ENCODE measurements around the gene BCAS2.
A peak's percentile ranks its signal among the peaks of the same experiment; 100 is the strongest.

The BCAS2 gene

DNA sequence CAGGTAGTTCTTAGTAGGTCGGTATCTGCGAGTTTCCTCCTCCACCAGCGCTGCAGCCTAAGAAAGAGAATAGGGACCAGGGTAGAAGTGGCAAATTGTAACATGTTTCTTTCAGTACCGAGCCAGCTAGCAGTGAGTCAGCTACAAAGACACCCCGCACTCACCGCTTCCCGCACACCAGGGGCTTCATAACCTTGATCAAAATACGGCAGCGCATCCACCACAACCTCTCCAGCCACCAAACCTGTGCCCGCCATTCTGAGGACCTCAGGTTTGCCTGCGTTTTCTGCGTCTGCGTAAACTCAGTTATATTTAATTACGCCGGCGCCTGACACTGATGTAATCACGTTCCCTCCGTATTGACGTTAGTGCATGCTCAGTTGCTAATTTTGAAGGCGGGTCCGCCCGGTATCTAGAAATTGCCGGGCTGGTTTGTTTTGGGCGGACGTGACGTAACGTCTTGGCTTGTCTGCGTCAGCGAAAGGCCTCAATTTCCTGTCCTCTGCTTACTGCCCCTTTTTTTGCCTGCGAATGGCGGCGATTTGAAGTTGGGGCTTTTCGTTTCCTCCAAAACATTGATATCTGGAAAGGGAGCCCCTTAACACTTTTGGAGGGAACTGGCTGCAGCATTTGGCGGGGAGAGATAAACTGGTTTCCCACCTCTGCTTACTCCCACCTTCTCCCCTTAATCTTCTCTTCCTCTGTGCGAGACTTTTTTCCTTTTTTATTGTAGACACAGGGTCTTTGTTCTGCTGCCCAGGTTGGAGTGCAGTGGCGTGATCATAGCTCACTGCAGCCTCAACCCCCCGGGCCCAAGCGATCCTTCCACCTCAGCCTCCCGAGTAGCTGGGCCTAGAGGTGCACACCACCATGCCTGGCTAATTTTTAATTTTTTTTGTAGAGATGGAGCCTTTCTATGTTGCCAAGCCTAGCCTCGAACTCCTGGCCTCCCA, at the start of gene BCAS2:
TSS of gene BCAS2 (minus strand) at position 281 of the 953 bp plus-strand sequence. CDS start at position 257, 24 bp downstream.
- TF ChIP-seq, protein P1, sequence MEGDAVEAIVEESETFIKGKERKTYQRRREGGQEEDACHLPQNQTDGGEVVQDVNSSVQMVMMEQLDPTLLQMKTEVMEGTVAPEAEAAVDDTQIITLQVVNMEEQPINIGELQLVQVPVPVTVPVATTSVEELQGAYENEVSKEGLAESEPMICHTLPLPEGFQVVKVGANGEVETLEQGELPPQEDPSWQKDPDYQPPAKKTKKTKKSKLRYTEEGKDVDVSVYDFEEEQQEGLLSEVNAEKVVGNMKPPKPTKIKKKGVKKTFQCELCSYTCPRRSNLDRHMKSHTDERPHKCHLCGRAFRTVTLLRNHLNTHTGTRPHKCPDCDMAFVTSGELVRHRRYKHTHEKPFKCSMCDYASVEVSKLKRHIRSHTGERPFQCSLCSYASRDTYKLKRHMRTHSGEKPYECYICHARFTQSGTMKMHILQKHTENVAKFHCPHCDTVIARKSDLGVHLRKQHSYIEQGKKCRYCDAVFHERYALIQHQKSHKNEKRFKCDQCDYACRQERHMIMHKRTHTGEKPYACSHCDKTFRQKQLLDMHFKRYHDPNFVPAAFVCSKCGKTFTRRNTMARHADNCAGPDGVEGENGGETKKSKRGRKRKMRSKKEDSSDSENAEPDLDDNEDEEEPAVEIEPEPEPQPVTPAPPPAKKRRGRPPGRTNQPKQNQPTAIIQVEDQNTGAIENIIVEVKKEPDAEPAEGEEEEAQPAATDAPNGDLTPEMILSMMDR (IDR thresholded peaks at IDR 0.05), result no peak
- DNase-seq (ENCODE audit: low spot score), result peak; percentile 98
- H3K4me3 ChIP-seq, result peak within 1 kb of the TSS; percentile 79
- H3K27ac ChIP-seq, result peak within 1 kb of the TSS; percentile 88 to 92

DNA sequence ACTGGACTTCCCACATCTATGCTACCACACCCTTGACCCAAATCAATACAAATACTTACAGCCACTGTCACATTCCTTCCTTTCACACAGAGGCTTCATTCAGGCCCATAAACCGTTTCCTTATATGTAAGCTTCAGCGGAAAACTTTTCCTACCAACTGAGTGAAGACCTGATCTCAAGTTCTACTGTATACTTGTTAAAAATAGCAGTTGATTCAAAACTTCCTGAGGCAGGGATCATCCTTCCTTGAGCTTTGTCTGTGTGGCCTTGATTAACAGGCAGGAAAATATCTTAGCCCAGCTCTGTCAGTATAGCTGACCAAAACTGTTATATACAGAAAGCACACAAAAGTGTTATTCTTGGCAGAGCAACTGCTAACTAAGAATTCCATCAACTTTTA, 45.7 kb upstream of the BCAS2 start:
- no peak overlapping the region for H3K4me3 ChIP-seq
- TF ChIP-seq, protein P1 (IDR thresholded peaks at IDR 0.05), result no peak
- no peak for DNase-seq (ENCODE audit: low spot score)
- H3K27ac ChIP-seq, result no peak overlapping the region

DNA sequence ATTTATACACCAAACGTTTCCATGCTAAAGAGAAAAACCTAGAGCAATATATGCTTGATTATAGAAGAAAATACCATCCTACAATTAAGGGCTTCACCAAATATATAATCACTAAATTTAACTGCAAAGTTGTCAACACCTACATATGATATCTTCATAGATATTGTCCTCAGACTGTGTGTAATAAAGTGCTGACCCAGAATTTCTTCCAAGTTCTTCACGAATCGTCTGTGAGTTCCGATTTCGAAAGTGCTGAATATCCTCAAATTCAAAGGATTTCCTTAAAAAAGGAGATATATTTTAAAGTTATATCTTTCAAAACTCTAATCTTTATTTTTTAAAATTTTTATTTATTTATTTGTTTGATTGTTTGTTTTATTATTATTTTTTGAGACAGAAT, 41.9 kb upstream of the BCAS2 start:
- TF ChIP-seq, protein P1 (IDR thresholded peaks at IDR 0.05), result no peak
- H3K4me3 ChIP-seq, result no peak overlapping the region
- no peak overlapping the region for H3K27ac ChIP-seq
- DNase-seq (ENCODE audit: low spot score), result no peak

DNA sequence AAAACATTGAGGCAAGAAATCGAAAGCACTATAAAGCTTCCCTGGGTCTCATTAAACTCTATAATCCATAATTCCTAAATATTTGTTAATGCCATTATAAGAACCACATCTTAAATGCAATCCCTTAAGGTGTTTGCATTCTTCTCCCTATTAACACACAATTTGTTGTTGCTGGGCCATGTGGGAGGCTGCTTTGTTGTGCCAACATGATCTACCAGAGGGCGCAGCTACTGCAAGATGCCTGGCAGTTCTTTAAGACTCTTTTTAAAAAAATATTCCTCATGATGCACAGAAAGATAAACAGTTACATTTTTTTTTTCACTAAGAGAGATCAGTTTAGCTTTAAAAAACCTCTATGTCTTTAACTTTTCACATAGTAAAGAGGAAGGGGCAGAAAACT, 39.0 kb upstream of the BCAS2 start:
- Histone ChIP-seq H3K27ac (no peak overlapping the region), H3K4me3 (no peak overlapping the region)
- no peak for DNase-seq (ENCODE audit: low spot score)
- TF ChIP-seq, protein P1 (IDR thresholded peaks at IDR 0.05), result no peak

DNA sequence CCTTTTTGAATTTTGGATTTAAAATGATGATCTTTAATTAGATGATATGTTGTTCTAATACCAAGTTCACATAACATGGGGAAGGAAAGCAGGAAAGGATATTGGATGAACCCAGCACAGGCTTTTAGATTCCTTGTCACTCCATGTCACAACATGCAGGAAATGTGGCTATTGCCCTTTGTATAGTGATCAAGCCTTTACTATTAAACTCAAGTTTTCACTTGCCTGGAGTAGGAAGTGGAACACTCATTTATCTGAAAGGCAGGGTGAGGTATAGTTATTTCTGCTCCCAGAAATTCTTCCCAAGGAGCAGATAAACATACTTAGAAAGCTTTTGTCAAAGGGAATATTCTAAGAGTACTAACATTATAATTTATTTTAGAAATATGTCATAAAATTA, 37.2 kb upstream of the BCAS2 start:
- TF ChIP-seq, protein P1 (IDR thresholded peaks at IDR 0.05), result no peak
- DNase-seq (ENCODE audit: low spot score), result no peak
- Histone ChIP-seq H3K4me3 (no peak overlapping the region), H3K27ac (no peak overlapping the region)

DNA sequence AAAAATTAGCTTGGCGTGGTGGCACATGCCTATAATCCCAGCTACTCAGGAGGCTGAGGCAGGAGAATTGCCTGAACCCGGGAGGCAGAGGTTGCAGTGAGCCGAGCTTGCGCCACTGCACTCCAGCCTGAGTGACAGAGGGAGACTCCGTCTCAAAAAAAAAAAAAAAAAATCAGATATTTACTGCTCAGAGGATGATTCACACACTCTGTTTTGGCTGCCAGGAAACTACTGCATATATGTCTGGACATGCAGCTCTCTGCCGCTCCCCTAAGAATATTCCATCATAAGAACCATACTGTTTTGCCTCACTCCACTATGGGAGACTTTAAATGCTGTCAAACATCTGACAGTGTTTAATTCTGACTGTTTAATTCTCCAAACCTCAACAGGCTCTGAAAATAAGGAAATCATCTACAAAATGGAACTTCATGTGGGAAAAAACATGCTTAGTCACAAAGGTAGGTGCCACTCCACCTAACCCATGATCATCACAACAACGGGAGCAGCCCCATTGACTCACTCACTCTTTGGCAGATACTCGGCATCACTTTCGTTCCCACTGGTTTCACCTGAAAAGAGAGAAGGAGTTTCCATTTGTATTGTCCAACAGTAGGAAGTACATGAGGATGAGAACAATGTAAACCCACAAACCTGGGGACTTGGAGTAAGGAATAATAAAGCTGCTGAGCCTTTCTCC, 29.3 kb upstream of the BCAS2 start:
- TF ChIP-seq, protein P1 (IDR thresholded peaks at IDR 0.05), result no peak
- H3K27ac ChIP-seq, result no peak overlapping the region
- DNase-seq (ENCODE audit: low spot score), result no peak
- no peak overlapping the region for H3K4me3 ChIP-seq

Measured in coronary artery (tissue), 2 donors.